Activated CD4-positive, alpha-beta T cell treated with anti-CD3 and anti-CD28 coated beads, Interleukin-10, Interleukin-2, amounts not matched to agents 100 ng/mL and 50 ng/mL, durations not matched to agents 16 hours and 8 hours (primary cell): ENCODE data around the gene XIRP1.
"Not testable (repeated sequence)": the region's sequence is repeated elsewhere in the genome, so short reads cannot be mapped to it uniquely, and the experiment has no call there.

Experiments
- DNase-seq: peaks from one replicate; pipeline ENCODE4 v3.0.0-alpha.2; 2020

The XIRP1 gene, protein sequence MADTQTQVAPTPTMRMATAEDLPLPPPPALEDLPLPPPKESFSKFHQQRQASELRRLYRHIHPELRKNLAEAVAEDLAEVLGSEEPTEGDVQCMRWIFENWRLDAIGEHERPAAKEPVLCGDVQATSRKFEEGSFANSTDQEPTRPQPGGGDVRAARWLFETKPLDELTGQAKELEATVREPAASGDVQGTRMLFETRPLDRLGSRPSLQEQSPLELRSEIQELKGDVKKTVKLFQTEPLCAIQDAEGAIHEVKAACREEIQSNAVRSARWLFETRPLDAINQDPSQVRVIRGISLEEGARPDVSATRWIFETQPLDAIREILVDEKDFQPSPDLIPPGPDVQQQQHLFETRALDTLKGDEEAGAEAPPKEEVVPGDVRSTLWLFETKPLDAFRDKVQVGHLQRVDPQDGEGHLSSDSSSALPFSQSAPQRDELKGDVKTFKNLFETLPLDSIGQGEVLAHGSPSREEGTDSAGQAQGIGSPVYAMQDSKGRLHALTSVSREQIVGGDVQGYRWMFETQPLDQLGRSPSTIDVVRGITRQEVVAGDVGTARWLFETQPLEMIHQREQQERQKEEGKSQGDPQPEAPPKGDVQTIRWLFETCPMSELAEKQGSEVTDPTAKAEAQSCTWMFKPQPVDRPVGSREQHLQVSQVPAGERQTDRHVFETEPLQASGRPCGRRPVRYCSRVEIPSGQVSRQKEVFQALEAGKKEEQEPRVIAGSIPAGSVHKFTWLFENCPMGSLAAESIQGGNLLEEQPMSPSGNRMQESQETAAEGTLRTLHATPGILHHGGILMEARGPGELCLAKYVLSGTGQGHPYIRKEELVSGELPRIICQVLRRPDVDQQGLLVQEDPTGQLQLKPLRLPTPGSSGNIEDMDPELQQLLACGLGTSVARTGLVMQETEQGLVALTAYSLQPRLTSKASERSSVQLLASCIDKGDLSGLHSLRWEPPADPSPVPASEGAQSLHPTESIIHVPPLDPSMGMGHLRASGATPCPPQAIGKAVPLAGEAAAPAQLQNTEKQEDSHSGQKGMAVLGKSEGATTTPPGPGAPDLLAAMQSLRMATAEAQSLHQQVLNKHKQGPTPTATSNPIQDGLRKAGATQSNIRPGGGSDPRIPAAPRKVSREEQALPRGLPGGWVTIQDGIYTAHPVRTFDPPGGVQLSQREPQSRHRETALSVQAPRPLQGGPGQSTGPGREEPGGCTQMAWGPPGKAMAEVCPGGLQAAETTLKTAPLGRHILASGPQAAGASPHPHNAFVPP (N-terminal part only)

DNA sequence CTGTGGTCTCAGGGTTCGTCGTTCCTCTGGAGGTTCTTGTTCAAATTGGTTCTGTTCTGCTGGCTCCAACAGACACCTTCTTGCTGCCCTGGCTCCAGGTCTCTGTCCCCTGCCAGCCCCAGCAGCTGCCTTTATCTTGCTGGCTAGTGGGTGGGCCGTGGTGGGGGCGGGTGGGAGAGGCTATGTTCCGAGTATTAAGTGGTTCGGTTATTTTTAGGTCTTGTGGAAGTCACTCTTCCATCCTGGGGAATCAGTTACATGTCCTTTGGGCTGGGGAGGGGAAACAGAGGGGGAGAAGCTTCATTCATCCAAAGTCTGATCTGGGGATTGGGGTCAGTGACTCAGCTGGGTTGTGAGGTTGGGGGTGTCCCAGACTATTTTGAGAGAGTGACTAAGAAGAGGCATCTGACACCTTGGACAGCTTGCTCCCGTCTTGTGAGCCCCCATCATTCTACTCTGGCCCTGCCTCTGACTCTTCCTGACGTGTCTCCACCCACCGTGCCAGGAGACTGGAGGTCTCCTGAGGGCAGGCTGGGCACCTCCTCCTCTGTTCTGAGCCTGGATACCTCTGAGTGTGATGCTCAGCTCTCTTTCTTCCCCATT, at the start of gene XIRP1:
XIRP1 (minus strand) TSS at position 106 of the 603 bp plus-strand sequence. CDS start 3,150 bp downstream, outside the sequence.
- no peak for DNase-seq

DNA sequence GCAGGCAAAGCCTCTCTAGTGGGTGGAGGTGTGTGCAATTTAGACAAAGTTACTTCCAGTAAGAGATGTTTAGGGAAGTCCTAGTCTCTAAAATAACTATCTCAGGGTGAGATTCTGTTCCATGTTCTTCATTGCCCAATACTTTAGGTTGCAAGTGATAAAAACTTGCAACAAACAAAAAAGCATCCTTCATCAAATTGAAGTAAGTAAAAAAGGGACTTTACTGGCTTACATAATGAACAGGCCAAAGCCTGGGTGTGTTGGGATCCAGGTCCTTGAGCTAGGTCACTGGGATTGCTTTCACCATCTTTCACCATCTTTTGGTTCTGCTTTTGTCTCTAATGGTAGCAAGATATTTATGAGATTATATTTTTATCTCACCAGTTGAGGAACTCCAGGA, 49.2 kb upstream of the XIRP1 start:
- no peak for DNase-seq

DNA sequence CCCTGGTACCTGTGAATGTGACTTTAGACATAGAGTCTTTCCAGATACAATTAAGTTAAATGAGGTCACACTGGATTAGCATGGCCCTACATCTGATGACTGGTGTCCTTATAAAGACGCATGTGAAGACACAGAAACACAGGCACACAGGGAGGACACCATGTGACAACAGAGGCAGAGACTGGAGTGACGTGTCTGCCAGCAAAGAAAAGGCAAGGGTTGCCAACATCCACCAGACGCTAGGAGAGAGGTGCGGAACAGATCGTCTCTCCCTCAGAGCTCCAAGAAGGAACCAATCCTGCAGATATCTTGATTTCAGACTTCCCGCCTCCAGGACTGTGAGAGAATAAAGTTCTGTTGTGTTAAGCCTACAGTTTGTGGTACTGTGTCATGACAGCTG, 44.6 kb upstream of the XIRP1 start:
- DNase-seq, result no peak

DNA sequence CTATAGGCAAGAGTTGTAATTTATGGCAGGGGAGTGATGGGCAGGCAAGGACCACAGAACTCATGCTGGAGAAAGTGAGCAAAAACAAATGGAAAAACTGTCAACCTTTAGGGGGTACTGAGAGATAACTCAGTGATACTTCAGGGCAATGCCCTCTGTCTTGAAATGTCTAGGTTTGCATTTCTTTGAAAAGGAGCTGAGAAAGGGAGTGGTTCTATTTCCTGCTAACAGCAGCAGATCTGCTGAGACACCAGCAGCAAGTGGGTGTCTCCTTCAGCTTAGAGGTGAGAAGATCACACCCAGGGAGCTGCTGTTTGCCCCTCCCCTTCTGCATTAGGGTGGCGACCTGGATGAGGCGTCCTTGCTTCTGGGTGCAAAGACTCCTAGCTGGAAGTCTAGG, 42.3 kb upstream of the XIRP1 start:
- peak; percentile 21 for DNase-seq

DNA sequence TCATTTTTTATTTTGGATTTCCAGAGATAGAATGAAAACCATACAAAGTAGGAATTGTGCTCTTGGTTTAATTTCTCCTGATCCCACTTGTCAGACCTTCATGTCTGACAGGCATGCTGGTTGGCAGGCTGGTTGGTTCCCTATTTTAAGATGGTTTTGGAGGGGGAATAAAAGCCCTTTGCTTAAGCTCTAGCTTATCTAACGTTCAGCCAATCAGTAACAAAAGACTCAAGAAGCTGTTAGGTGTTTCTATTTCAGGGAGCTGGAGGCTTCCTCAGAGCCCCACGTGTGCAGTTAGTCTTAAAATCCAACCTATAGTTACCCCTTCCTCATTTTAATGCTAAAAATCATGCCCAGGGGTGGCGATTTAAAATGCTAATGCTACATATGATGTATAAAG, 40.5 kb upstream of the XIRP1 start:
- DNase-seq, result no peak

DNA sequence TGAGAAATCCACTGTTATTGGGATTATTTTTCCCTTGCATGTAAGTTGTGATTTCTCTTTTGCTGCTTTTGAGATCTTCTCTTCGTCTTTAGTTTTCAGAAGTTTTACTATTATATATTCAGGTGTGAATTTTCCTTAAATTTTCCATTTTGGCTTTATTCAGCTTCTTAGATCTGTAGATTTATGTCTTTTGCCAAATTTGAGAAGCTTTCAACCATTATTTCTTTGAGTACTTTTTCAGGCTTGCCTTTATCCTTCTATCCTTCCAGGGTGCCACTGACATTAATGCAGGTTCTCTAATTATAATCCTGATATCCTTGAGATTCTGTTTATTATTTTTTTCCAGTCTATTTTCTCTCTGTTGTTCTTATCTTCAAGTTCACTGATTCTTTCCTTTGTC, 38.1 kb upstream of the XIRP1 start:
- no peak for DNase-seq

DNA sequence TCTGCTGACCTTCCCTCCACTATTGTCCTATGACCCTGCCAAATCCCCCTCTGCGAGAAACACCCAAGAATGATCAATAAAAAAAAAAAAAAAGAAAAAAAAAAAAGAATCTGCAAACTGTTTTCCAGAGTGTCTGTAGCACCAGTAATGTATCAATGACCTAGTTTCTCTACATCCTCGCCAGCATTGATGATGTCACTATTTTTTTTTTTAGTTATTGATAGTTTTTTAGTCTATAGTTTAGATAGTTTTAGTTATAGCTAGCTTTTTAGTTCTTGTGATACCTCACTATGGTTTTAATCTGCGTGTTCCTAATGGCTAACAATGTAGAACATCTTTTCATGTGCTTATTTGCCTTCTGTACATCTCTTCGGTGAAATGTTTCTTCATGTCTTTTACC, 36.1 kb upstream of the XIRP1 start:
- DNase-seq, result no peak

DNA sequence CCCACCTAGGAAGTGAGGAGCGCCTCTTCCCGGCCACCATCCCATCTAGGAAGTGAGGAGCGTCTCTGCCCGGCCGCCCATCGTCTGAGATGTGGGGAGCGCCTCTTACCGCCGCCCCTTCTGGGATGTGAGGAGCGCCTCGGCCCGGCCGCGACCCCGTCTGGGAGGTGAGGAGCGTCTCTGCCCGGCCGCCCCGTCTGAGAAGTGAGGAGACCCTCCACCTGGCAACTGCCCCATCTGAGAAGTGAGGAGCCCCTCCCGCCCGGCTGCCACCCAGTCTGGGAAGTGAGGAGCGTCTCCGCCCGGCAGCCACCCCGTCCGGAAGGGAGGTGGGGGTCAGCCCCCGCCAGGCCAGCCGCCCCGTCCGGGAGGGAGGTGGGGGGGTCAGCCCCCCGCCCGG, 35.2 kb upstream of the XIRP1 start:
- DNase-seq, result not testable (repeated sequence)

DNA sequence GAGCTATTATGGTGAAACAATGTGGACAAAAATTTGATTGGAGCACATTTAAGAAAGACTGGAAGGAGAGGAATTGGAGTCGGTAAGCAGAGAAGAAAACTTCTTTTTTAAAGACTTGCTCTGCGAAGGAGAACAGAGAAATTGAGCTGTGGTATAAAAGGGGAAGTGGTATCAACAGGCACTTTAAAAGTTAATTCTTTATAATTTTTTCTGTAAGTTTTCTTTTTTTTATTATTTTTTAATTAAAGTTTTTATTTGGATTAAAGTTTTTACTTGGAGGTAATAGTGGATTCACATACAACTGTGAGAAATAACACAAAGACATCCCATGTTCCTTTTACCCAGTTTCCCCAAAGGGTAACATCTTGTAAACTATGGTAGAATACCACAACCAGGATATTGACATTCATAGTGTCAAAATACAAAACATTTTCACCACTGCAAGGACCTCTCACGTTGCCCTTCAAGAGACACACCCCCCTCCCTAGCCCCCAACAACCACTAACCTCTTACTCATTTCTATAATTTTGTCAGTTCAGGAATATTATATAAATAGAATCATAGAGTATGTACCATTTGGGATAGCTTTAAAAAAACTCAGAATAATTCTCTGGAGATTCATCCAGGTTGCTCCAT, 33.8 kb upstream of the XIRP1 start:
- DNase-seq, result no peak

DNA sequence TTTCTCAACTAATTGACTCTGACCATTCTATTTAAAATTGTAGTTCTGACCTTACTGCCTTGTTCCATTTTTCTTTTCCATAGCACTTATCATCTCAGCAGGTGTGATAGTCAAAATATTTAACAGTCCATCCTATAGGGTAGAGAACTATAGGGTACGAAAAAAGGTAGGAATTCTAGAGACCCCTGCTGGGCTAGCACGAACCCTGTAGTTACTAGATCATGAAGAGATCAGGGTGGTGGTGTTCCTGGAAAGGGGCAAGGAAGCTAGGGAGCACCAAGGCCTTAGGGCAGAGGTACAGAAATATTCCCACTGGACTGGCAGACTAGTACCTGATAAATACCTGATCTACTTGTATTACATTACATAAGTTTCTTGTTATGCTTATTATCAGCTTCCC, 31.9 kb upstream of the XIRP1 start:
- no peak for DNase-seq

DNA sequence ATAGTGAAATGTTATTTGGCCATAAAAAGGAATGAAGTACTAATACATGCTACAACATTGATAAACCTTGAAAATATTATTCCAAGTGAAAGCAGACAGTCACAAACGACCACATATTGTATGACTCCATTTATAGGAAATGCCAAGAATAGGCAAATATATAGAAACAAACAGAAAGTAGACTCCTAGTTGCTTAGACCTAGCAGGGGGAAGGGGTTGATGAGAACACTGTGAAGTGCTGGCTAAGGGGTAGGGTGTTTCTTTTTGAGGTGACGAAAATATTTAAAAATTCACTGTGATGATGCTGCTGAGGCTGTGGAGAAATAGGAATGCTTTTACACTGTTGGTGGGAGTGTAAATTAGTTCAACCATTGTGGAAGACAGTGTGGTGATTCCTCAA, 30.5 kb upstream of the XIRP1 start:
- DNase-seq, result no peak

DNA sequence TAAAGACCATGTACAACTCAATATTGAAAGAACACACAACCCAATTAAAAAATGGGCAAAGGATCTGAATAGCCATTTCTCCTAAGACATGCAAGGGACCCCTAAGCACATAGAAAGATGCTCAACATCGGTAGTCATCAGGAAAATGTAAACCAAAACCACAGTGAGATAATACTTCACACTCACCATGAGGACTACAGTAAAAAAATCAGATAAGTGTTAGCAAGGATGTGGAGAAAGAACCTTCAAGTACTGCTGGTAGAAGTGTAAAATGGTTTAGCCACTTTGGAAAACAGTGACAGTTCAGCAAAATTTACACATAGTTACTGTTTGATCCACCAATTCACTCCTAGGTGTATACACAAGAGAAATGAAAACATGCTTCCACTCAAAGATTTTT, 30.1 kb upstream of the XIRP1 start:
- no peak for DNase-seq

DNA sequence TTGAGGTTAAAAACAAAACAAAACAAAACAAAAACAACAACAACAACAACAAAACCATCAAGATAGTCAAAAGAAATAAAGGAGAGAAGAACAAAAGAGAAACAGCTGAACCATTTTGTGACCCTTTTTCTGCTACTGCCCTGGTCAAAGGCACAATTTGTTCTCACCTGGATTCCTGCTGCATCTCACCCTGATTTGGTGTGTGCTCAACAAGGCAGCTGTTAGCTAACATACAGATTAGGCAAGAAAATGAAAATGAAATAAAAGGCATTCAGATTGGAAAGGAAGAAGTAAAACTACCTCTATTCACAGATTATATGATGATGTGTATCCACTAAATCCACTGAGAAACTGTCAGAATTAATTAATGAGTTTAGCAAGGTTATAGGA, 28.7 kb upstream of the XIRP1 start:
- DNase-seq, result no peak

DNA sequence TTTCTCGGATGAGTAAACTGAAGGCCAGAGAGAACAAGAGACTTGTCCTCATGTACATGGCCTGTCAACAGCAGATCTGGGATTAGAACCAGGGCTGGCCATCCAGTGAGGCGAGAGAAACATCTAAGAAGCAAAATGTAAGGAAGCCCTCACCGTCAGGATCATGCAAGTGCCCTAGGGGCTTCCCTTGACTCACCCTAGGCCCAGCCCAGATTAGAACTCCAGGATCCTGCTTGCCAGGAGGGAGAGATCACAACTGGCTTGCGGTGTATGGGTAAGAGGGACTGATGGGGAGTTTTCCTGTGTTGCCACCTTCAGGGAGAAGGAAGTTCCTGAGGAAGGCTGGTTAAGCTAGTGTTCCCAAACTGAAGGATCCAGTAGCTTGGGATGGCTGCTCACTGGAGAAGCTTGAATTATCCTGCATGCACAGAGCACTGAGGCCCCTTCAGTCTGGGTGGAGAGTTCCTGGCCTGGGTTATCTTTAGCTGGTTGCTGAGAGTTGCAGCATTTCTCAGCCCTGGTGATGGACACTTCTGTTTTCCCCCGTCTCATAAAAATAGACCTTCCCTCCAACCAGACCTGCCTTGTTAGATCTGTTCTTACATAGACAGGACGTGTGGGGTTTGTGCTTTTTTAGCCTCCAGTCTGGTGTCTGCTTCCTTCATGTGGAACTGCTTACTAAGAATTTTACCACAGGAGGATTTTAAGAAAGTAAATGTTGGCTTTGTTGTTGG, 28.2 kb upstream of the XIRP1 start:
- no peak for DNase-seq

DNA sequence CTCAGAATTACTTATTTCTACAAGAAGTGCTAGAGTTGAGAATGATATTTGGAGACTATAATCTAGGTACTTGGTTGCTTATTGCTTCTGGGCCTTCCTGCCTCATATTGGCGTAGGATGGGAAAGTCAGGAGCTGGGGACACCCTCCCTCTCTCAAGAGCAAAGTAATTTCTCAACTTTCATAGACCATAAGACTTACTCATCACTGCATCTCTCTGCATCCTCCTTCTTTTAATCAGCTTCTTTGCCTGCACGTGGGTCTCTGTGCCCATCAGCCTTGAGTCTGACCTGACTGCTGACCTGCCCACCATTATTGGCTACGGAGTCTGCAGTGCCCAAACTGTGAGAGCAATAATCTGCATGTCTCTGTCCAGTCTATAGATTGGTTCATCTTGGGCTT, 27.3 kb upstream of the XIRP1 start:
- DNase-seq, result no peak

DNA sequence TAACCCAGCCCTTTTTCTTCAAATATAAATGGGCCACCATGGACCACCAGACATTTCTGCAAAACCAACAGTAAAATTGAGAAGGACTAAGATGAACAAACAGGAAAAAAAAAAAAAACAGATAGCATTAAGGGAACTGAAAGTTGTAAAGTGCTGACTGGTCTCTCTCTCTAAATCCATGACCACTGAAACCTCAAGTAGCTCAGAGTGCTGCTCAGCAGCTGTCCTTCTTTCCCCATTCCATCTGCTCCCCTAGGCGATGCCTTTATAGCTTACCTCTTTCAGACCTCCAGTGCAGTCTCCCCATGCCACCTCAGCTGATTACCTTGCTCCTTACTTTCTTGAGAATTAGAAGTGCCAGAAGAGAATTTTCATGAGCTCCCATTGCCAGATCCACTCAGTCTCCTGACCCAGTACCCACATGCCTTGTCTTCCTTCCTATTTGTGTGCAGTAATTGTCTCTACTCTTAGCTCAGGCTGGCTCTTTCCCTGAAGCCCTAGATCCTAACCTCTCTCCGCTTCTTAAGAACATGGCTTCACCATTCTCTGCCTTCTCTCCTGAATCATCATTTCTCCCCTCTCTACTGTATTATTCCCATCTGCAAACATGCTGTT, 23.9 kb upstream of the XIRP1 start:
- DNase-seq, result peak; percentile 39

DNA sequence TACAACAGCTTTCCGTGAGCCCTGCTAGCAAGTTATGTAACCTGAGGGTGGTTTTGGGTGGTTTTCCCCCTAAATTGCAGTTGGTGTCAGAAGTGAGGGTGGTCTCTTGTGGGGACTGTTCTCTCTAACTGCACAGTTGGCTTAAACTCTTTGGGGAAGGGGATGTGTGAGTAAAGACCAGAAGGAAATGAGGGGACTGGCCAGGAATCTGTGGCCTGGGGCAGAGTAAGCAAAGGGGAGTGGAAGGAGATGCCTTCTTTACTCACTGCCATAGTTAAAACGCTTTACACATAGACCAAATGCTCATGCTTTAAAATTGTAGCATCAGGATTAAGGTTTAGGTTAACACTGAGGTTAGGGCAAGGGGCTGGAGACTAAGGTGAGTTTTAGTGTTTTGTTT, 21.2 kb upstream of the XIRP1 start:
- DNase-seq, result no peak

DNA sequence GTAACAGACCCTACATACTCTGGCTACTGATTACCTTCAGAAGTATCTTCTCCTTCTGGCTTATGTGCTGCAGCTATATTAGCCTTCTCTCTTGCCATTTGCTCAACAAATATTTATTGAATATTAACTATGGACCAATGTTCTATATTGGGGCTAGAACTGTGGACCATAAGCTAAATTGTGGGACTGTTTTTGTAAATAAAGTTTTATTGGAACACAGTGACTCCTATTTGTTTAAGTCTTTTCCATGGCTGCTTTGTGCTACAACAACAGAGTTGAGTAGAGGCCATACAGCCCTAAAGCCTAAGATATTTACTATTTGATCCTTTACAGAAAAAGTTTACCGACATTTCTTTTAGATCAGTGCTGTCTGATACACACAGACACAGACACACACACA, 20.3 kb upstream of the XIRP1 start:
- no peak for DNase-seq

DNA sequence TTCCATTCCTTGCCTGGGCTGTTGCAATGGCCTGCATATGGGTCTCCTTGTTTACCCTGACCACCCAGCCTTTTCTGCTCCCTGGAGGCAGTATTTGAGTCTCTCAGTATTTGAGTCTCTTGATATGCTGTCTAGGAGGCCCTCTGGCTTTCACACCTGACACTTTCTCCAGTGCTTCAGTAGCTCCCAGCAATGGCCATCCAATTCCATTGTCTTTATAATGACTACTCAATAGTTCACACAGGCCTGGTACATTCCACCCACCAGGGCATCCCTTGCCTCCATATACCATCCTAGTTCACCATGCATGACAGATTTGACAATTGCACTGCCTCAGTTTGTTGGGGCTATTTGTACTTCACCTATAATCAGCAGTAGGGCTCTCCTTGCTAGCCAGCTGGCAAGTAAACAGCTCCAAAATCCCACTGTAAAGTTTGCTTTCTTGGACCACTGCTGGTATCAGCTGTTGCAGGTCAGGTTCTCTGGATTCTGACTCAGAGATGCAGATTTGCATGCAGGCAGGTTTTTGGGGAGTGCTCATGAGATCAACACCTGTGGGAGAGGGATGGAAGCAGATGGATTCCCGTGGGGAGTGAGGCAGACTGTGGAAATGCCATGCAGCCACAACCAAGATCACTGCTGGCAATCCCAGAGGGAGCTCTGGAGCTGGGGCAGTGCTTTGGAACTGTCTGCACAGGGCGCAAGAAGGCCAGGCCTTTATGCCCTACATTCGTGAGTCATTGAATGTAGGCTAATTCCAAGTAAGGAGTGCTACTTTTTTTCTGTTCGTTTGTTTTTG, 19.1 kb upstream of the XIRP1 start:
- no peak for DNase-seq

DNA sequence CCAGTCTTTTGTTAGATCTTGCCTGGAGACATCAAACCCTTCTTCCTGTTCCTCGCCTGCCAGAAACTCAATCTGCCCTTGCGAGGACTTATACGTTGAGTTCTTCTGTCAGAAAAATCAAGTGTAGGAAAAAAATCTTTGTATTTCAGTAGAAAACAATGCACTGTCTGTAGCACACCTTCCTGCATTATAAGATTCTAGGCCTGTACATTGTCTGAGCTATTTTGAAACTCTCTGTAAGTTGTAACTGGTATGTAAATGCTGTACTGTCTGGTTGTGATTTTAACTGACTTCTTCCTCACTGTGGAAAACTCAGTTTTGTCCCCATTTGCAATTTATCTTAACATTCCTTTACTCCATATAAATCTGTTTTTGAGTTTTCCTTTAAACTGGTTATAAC, 17.7 kb upstream of the XIRP1 start:
- no peak for DNase-seq
